ENCODE results near the gene DMC1. TPM values are rescaled to one million over a fixed set of nuclear protein-coding genes. Genes with fewer than 3 reads are reported as not detected.

DMC1 gene
- total and polyA plus RNA-seq, 2 donors = 0.30 to 14.7 TPM

- WGBS = 48% methylated on average over 2 of the region's 2 CpGs
- Histone ChIP-seq H3K27ac (ENCODE audit: low read depth in 1 of 2, low read length in 1 of 2) (no peak overlapping the region), H3K27me3 (ENCODE audit: control insufficient read depth in 2 of 2, insufficient read depth in 1 of 2, low read length in 1 of 2) (no peaks in the 10 kb centered on the region), H3K4me1 (ENCODE audit: control insufficient read depth in 2 of 2, insufficient read depth in 2 of 2, low read length in 2 of 2) (no peaks in the 10 kb centered on the region), H3K36me3 (ENCODE audit: control insufficient read depth in 2 of 2, insufficient read depth in 2 of 2, low read length in 1 of 2) (peaks cover 84 to 98% of the 10 kb centered on the region in 2 donors), H3K9me3 (ENCODE audit: control insufficient read depth in 2 of 2, insufficient read depth in 1 of 2, low read length in 1 of 2) (no peaks in the 10 kb centered on the region), H3K4me3 (ENCODE audit: low read length in 2 of 2) (no peak overlapping the region)
- DNase-seq (ENCODE audit: low read depth in 6 of 9, low spot score in 9 of 9) = no peak
Observed at GRCh38 chr22:38494498-38494897, 75.5 kb downstream of the DMC1 start.

GRCh38 chr22:38491707-38492348 is 78.2 kb downstream of the DMC1 start:
- WGBS = 96% methylated on average over 5 of the region's 5 CpGs
- Histone ChIP-seq H3K27ac (ENCODE audit: low read depth in 1 of 2, low read length in 1 of 2) (no peak overlapping the region), H3K9me3 (ENCODE audit: control insufficient read depth in 2 of 2, insufficient read depth in 1 of 2, low read length in 1 of 2) (no peaks in the 10 kb centered on the region), H3K36me3 (ENCODE audit: control insufficient read depth in 2 of 2, insufficient read depth in 2 of 2, low read length in 1 of 2) (peaks cover 81 to 96% of the 10 kb centered on the region in 2 donors), H3K4me3 (ENCODE audit: low read length in 2 of 2) (no peak overlapping the region), H3K27me3 (ENCODE audit: control insufficient read depth in 2 of 2, insufficient read depth in 1 of 2, low read length in 1 of 2) (no peaks in the 10 kb centered on the region), H3K4me1 (ENCODE audit: control insufficient read depth in 2 of 2, insufficient read depth in 2 of 2, low read length in 2 of 2) (no peaks in the 10 kb centered on the region)
- DNase-seq (ENCODE audit: low read depth in 6 of 9, low spot score in 9 of 9) = no peak

- DNase-seq (ENCODE audit: low read depth in 6 of 9, low spot score in 9 of 9) = no peak
- Histone ChIP-seq H3K4me1 (ENCODE audit: control insufficient read depth in 2 of 2, insufficient read depth in 2 of 2, low read length in 2 of 2) (peaks cover 4 to 7% of the 10 kb centered on the region in 2 donors), H3K4me3 (ENCODE audit: low read length in 2 of 2) (no peak overlapping the region), H3K27ac (ENCODE audit: low read depth in 1 of 2, low read length in 1 of 2) (no peak overlapping the region), H3K36me3 (ENCODE audit: control insufficient read depth in 2 of 2, insufficient read depth in 2 of 2, low read length in 1 of 2) (peaks cover 84 to 96% of the 10 kb centered on the region in 2 donors), H3K27me3 (ENCODE audit: control insufficient read depth in 2 of 2, insufficient read depth in 1 of 2, low read length in 1 of 2) (no peaks in the 10 kb centered on the region), H3K9me3 (ENCODE audit: control insufficient read depth in 2 of 2, insufficient read depth in 1 of 2, low read length in 1 of 2) (no peaks in the 10 kb centered on the region)
- 97% methylated on average over 1 of the region's 1 CpG for WGBS
Observed at GRCh38 chr22:38490915-38491314, 79.1 kb downstream of the DMC1 start.

- H3K9me3 ChIP-seq (ENCODE audit: control insufficient read depth in 2 of 2, insufficient read depth in 1 of 2, low read length in 1 of 2) = no peaks in the 10 kb centered on the region
- DNase-seq (ENCODE audit: low read depth in 6 of 9, low spot score in 9 of 9) = no peak
- H3K27ac ChIP-seq (ENCODE audit: low read depth in 1 of 2, low read length in 1 of 2) = no peak overlapping the region
- no peak overlapping the region for H3K4me3 ChIP-seq (ENCODE audit: low read length in 2 of 2)
- peaks cover 84 to 96% of the 10 kb centered on the region in 2 donors for H3K36me3 ChIP-seq (ENCODE audit: control insufficient read depth in 2 of 2, insufficient read depth in 2 of 2, low read length in 1 of 2)
- peaks cover 5 to 7% of the 10 kb centered on the region in 2 donors for H3K4me1 ChIP-seq (ENCODE audit: control insufficient read depth in 2 of 2, insufficient read depth in 2 of 2, low read length in 2 of 2)
- WGBS = 70% methylated on average over 2 of the region's 2 CpGs
- no peaks in the 10 kb centered on the region for H3K27me3 ChIP-seq (ENCODE audit: control insufficient read depth in 2 of 2, insufficient read depth in 1 of 2, low read length in 1 of 2)
Observed at GRCh38 chr22:38490475-38490874, 79.5 kb downstream of the DMC1 start.

- no peak overlapping the region for H3K4me3 ChIP-seq (ENCODE audit: low read length in 2 of 2)
- no peaks in the 10 kb centered on the region for H3K27me3 ChIP-seq (ENCODE audit: control insufficient read depth in 2 of 2, insufficient read depth in 1 of 2, low read length in 1 of 2)
- DNase-seq (ENCODE audit: low read depth in 6 of 9, low spot score in 9 of 9) = no peak
- peaks cover 5 to 7% of the 10 kb centered on the region in 2 donors for H3K4me1 ChIP-seq (ENCODE audit: control insufficient read depth in 2 of 2, insufficient read depth in 2 of 2, low read length in 2 of 2)
- H3K36me3 ChIP-seq (ENCODE audit: control insufficient read depth in 2 of 2, insufficient read depth in 2 of 2, low read length in 1 of 2) = peaks cover 77 to 96% of the 10 kb centered on the region in 2 donors
- 95% methylated on average over 7 of the region's 7 CpGs for WGBS
- H3K9me3 ChIP-seq (ENCODE audit: control insufficient read depth in 2 of 2, insufficient read depth in 1 of 2, low read length in 1 of 2) = no peaks in the 10 kb centered on the region
- no peak overlapping the region for H3K27ac ChIP-seq (ENCODE audit: low read depth in 1 of 2, low read length in 1 of 2)
Observed at GRCh38 chr22:38489561-38490145, 80.3 kb downstream of the DMC1 start.

- peaks cover 5 to 7% of the 10 kb centered on the region in 2 donors for H3K4me1 ChIP-seq (ENCODE audit: control insufficient read depth in 2 of 2, insufficient read depth in 2 of 2, low read length in 2 of 2)
Observed at GRCh38 chr22:38489142-38489541, 80.8 kb downstream of the DMC1 start.

GRCh38 chr22:38487946-38488345 is 82.0 kb downstream of the DMC1 start:
- 95% methylated on average over 6 of the region's 6 CpGs for WGBS
- H3K4me1 ChIP-seq (ENCODE audit: control insufficient read depth in 2 of 2, insufficient read depth in 2 of 2, low read length in 2 of 2) = peaks cover 5 to 7% of the 10 kb centered on the region in 2 donors

More at GRCh38 chr22:38489142-38489541, 80.8 kb downstream of the DMC1 start:
- WGBS = 98% methylated on average over 17 of the region's 17 CpGs
- no peaks in the 10 kb centered on the region for H3K9me3 ChIP-seq (ENCODE audit: control insufficient read depth in 2 of 2, insufficient read depth in 1 of 2, low read length in 1 of 2)
- no peak overlapping the region for H3K4me3 ChIP-seq (ENCODE audit: low read length in 2 of 2)
- no peak overlapping the region for H3K27ac ChIP-seq (ENCODE audit: low read depth in 1 of 2, low read length in 1 of 2)
- H3K36me3 ChIP-seq (ENCODE audit: control insufficient read depth in 2 of 2, insufficient read depth in 2 of 2, low read length in 1 of 2) = peaks cover 79 to 96% of the 10 kb centered on the region in 2 donors
- no peaks in the 10 kb centered on the region for H3K27me3 ChIP-seq (ENCODE audit: control insufficient read depth in 2 of 2, insufficient read depth in 1 of 2, low read length in 1 of 2)
- DNase-seq (ENCODE audit: low read depth in 6 of 9, low spot score in 9 of 9) = no peak

GRCh38 chr22:38485783-38486182 is 84.2 kb downstream of the DMC1 start:
- 57% methylated on average over 5 of the region's 5 CpGs for WGBS
- Histone ChIP-seq H3K27me3 (ENCODE audit: control insufficient read depth in 2 of 2, insufficient read depth in 1 of 2, low read length in 1 of 2) (no peaks in the 10 kb centered on the region), H3K4me3 (ENCODE audit: low read length in 2 of 2) (no peak overlapping the region), H3K36me3 (ENCODE audit: control insufficient read depth in 2 of 2, insufficient read depth in 2 of 2, low read length in 1 of 2) (peaks cover 84 to 97% of the 10 kb centered on the region in 2 donors), H3K27ac (ENCODE audit: low read depth in 1 of 2, low read length in 1 of 2) (peak overlapping the region in 1 of 2 donors; percentile 26), H3K9me3 (ENCODE audit: control insufficient read depth in 2 of 2, insufficient read depth in 1 of 2, low read length in 1 of 2) (no peaks in the 10 kb centered on the region), H3K4me1 (ENCODE audit: control insufficient read depth in 2 of 2, insufficient read depth in 2 of 2, low read length in 2 of 2) (peaks cover 5 to 7% of the 10 kb centered on the region in 2 donors)
- no peak for DNase-seq (ENCODE audit: low read depth in 6 of 9, low spot score in 9 of 9)

More at GRCh38 chr22:38487946-38488345, 82.0 kb downstream of the DMC1 start:
- H3K27ac ChIP-seq (ENCODE audit: low read depth in 1 of 2, low read length in 1 of 2) = no peak overlapping the region
- H3K4me3 ChIP-seq (ENCODE audit: low read length in 2 of 2) = no peak overlapping the region
- no peaks in the 10 kb centered on the region for H3K9me3 ChIP-seq (ENCODE audit: control insufficient read depth in 2 of 2, insufficient read depth in 1 of 2, low read length in 1 of 2)
- H3K27me3 ChIP-seq (ENCODE audit: control insufficient read depth in 2 of 2, insufficient read depth in 1 of 2, low read length in 1 of 2) = no peaks in the 10 kb centered on the region
- peaks cover 79 to 96% of the 10 kb centered on the region in 2 donors for H3K36me3 ChIP-seq (ENCODE audit: control insufficient read depth in 2 of 2, insufficient read depth in 2 of 2, low read length in 1 of 2)
- DNase-seq (ENCODE audit: low read depth in 6 of 9, low spot score in 9 of 9) = no peak

- no peak for DNase-seq (ENCODE audit: low read depth in 6 of 9, low spot score in 9 of 9)
- H3K4me3 ChIP-seq (ENCODE audit: low read length in 2 of 2) = no peak overlapping the region
- no peaks in the 10 kb centered on the region for H3K27me3 ChIP-seq (ENCODE audit: control insufficient read depth in 2 of 2, insufficient read depth in 1 of 2, low read length in 1 of 2)
- peaks cover 77 to 91% of the 10 kb centered on the region in 2 donors for H3K36me3 ChIP-seq (ENCODE audit: control insufficient read depth in 2 of 2, insufficient read depth in 2 of 2, low read length in 1 of 2)
- peak overlapping the region in 1 of 2 donors; percentile 5 for H3K27ac ChIP-seq (ENCODE audit: low read depth in 1 of 2, low read length in 1 of 2)
- WGBS = 84% methylated on average over 1 of the region's 1 CpG
- peaks cover 5 to 7% of the 10 kb centered on the region in 2 donors for H3K4me1 ChIP-seq (ENCODE audit: control insufficient read depth in 2 of 2, insufficient read depth in 2 of 2, low read length in 2 of 2)
- no peaks in the 10 kb centered on the region for H3K9me3 ChIP-seq (ENCODE audit: control insufficient read depth in 2 of 2, insufficient read depth in 1 of 2, low read length in 1 of 2)
Observed at GRCh38 chr22:38484244-38484643, 85.7 kb downstream of the DMC1 start.

Measured in thymus (tissue), 11 donors.